ENCODE data around the gene WNT7A.

Gene WNT7A

GRCh38 chr3:13827699-13828098 is 52.2 kb downstream of the WNT7A start:
- DNase-seq (ENCODE audit: low read depth in 2 of 2), result no peak

GRCh38 chr3:13827256-13827655 is 52.6 kb downstream of the WNT7A start:
- no peak for DNase-seq (ENCODE audit: low read depth in 2 of 2)

GRCh38 chr3:13826672-13827071 is 53.2 kb downstream of the WNT7A start:
- DNase-seq (ENCODE audit: low read depth in 2 of 2), result no peak

GRCh38 chr3:13825821-13826220 is 54.0 kb downstream of the WNT7A start:
- DNase-seq (ENCODE audit: low read depth in 2 of 2), result no peak

GRCh38 chr3:13825311-13825579 is 54.6 kb downstream of the WNT7A start:
- DNase-seq (ENCODE audit: low read depth in 2 of 2), result no peak

- no peak for DNase-seq (ENCODE audit: low read depth in 2 of 2)
Observed at GRCh38 chr3:13824521-13825310, 55.2 kb downstream of the WNT7A start.

- no peak for DNase-seq (ENCODE audit: low read depth in 2 of 2)
Observed at GRCh38 chr3:13823692-13824091, 56.2 kb downstream of the WNT7A start.

GRCh38 chr3:13822871-13823585 is 56.8 kb downstream of the WNT7A start:
- no peak for DNase-seq (ENCODE audit: low read depth in 2 of 2)

GRCh38 chr3:13822042-13822441 is 57.8 kb downstream of the WNT7A start:
- no peak for DNase-seq (ENCODE audit: low read depth in 2 of 2)

GRCh38 chr3:13821126-13821525 is 58.7 kb downstream of the WNT7A start:
- DNase-seq (ENCODE audit: low read depth in 2 of 2), result no peak

GRCh38 chr3:13818919-13819318 is 61.0 kb downstream of the WNT7A start:
- no peak for DNase-seq (ENCODE audit: low read depth in 2 of 2)

GRCh38 chr3:13815088-13815683 is 64.7 kb downstream of the WNT7A start:
- DNase-seq (ENCODE audit: low read depth in 2 of 2), result no peak

GRCh38 chr3:13812034-13812471 is 67.8 kb downstream of the WNT7A start:
- DNase-seq (ENCODE audit: low read depth in 2 of 2), result no peak

GRCh38 chr3:13811614-13812013 is 68.3 kb downstream of the WNT7A start:
- DNase-seq (ENCODE audit: low read depth in 2 of 2), result no peak

- no peak for DNase-seq (ENCODE audit: low read depth in 2 of 2)
Observed at GRCh38 chr3:13808550-13808949, 71.3 kb downstream of the WNT7A start.

GRCh38 chr3:13801361-13802204 is 78.3 kb downstream of the WNT7A start:
- no peak for DNase-seq (ENCODE audit: low read depth in 2 of 2)

GRCh38 chr3:13800064-13800463 is 79.8 kb downstream of the WNT7A start:
- no peak for DNase-seq (ENCODE audit: low read depth in 2 of 2)

GRCh38 chr3:13798401-13798800 is 81.5 kb downstream of the WNT7A start:
- DNase-seq (ENCODE audit: low read depth in 2 of 2), result no peak

GRCh38 chr3:13796701-13797460 is 83.0 kb downstream of the WNT7A start:
- DNase-seq (ENCODE audit: low read depth in 2 of 2), result no peak

- DNase-seq (ENCODE audit: low read depth in 2 of 2), result no peak
Observed at GRCh38 chr3:13795816-13796215, 84.1 kb downstream of the WNT7A start.

- DNase-seq (ENCODE audit: low read depth in 2 of 2), result no peak
Observed at GRCh38 chr3:13794322-13794721, 85.5 kb downstream of the WNT7A start.

Measured in stimulated activated CD4-positive, alpha-beta T cell treated with anti-CD3 and anti-CD28 coated beads, Interleukin-1b, Interleukin-23, amount 100 ng/mL, for 1 hour (primary cell).